Dedifferentiated amniotic fluid mesenchymal stem cell (primary cell): ENCODE measurements around the gene OSTM1.
A peak's percentile ranks its signal among the peaks of the same experiment; 100 is the strongest.

ENCODE experiments used
- DNase-seq: peaks from one replicate; pipeline ENCODE4 v3.0.0-alpha.2; 2016; ENCODE audit errors: extremely low spot score

The OSTM1 gene

DNA sequence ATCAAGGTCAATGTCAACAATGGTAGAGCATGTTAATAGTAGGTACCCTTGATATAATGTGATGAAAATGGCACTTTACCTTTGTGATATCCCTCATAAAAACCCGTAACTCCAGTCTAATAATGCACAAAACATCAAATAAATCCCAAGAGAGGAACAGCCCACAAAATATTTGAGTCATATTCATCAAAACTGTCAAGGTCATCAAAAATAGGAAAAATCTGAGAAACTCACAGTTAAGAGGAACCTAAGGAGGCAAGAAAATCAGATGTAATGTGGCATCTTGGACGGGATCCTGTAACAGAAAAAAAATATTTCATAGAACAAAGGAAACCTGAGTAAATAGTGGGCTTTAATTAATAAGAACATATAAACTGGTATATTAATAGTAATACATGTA, 25.5 kb upstream of the OSTM1 start:
- DNase-seq = no peak

DNA sequence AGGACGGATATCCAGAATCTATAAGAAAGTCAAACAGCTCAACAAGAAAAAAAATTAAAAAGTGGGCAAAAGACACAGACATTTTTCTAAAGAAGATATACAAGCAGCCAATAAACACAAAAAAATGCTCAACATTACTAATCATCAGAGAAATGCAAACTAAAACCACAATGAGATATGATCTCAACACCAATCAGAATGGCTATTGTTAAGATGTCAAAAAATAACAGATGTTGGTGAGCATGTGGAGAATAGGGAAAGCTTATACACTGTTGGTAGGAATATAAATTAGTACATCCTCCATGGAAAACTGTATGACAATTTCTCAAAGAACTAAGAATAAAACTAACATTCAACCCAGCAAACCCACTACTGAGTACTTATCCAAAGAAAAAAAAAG, 23.3 kb upstream of the OSTM1 start:
- no peak for DNase-seq

DNA sequence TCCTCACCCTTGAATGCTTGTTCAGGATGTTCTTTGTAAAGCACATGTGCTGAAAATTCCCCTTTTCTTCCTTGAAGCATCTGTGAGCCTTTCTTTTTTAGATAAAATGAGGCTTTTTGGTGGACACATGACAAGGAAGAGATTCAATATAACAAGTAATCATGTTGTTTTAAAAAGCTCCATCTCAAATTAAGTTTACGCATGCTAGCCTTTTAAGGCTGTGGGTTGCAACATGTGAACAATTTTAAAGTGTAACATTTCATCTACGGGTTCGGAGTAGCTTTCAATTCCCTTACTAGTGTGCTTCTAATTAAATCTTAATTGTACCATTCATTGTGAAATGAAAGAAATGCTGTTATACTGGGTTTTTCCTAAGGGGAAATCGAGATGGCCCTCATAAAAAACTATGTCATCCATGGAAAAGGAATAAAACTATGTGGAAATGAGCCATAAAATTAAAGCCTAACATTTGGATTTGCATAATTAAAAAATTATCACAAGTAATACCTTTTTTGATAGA, 19.3 kb upstream of the OSTM1 start:
- no peak for DNase-seq

DNA sequence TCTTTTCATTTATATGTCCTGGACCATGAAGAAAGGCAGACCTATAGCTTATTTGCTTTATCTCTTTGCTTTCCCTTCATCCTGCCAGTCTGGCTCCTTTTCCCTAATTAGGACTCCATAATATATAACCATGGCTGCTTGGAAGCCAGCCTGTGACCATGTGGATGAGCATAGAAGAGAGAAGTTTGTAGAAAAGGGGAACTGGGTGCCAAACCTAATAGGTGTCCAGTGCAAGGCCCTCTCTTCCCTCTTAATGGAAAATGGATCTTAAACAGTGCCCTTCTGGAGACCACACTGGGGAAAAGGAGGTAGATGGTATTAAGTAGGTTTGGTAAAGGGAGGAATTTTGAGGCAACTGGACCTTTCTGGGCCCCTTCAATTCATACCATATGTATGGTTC, 16.7 kb upstream of the OSTM1 start:
- no peak for DNase-seq

DNA sequence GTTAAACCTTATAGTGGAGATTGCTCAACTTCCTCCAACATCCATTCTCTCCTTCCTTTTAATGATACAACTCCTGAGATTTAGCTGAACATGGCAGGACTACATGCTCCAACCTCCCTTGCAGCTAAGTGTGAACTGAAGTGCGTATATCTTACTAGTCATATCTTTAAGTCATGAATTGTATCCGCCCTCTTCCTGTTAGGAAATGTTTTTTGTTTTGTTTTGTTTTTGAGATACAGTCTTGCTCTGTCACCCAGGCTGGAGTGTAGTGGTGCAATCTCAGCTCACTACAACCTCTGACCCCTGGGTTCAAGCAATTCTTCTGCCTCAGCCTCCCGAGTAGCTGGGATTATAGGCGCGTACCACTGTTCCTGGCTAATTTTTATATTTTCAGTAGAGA, 8.8 kb upstream of the OSTM1 start:
- no peak for DNase-seq

DNA sequence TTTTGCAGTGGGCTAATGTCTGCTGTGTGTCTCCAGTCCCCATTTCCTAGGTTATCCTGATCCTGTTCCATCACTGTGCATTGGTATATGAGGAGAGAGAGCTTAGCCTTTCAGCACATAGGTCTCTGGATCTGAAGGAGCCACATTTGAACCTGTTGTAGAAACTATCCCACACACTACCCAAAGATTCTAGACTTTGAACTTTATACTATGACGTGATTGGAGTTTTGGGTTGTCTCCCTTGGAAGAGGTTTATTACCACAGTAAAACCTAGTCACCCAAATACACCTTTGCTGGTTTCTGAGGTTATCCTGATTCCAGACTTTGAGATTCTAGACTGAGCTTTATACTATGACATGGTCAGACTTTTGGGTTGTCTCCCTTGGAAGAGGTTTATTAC, 8.0 kb upstream of the OSTM1 start:
- DNase-seq = no peak

DNA sequence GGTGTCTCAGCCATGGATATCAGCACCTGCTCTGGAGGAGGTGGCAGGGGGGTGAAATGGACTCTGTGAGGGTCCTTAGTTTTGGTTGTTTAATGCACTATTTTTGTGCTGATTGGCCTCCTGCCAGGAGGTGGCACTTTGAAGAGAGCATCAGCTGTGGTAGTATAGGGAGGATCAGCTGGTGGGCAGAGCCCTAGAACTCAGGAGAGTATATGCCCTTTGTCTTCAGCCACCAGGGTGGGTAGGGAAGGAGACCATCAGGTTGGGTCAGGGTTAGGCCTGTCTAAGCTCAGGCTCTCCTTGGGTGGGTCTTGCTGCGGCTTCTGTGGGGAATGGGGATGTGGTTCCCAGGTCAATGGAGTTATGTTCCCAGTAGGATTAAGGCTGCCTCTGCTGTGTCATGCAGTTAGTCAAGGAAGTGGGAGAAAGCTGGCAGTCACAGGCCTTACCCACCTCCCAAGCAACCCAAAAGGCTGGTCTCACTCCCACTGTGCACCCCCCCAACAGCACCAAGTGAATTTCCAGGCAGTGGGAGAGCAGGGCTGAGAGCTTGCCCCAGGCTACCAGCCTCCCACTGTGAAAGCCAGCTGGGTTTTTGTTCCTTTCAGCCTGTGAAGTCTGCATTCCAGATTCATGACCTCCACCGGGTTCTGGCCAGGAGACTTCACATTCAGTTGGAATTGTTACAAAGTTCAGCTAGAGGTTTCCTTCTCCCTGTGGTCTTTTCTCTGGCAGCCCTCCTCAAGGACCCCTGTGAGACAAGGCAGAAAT, 5.7 kb upstream of the OSTM1 start:
- DNase-seq = peak; percentile 55

DNA sequence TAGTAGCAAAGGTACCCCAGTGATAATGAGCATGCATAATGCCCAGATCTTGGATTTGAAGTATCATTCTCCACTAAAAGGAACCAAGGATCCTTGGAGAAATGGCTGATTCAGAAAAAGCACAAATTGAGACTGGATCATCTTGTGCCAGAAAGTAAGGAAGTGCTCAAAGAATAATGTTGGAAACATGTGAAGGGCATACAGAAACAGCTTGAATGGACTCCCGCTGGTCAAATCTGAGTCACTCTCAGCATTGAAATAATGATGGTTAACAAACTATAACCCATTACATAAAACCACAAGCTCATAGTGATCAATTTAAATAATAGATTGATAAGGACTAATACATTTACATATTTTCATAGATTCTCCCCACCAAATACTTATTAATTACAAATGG, 3.6 kb upstream of the OSTM1 start:
- no peak for DNase-seq

DNA sequence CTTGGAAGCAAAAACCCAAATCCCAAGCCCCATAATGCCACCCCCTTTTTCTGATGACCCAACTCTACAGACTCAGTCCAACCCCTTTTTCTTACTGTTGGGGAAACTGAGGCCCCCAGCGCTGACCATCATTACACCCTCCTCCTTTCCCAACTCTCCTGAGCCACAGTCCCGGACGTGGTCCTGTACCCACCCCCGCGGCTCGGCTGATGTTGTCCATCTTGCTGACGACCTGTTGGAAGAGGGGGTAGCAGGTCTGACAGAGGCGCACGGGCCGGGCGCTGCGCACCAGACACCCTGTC, 533 bp downstream of the OSTM1 start:
- no peak for DNase-seq

DNA sequence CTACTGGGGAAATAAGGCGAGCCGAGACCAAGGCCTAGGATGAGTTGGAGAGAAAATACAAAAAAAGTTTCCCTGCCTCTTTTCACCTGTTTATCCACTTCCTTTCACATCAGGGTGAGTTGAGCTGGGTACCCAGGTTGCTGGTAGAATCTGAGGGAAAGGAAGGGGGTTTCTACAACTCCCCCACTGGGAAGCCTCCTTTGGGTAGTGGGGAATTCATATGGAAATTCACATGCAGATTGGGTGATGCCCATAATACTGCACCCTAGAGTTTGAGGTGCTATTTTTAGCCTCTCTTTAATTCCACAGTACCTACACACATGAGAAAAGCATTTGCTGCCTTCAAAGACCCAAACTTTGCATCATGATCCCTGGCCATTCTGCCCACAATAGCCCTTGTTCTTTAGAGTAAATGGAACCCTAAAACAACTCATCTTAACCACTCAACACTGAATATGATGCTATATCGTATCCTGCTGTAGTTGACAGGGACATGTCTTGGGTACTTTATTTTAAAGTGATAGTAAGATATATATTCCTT, 2.7 kb downstream of the OSTM1 start:
- no peak for DNase-seq

DNA sequence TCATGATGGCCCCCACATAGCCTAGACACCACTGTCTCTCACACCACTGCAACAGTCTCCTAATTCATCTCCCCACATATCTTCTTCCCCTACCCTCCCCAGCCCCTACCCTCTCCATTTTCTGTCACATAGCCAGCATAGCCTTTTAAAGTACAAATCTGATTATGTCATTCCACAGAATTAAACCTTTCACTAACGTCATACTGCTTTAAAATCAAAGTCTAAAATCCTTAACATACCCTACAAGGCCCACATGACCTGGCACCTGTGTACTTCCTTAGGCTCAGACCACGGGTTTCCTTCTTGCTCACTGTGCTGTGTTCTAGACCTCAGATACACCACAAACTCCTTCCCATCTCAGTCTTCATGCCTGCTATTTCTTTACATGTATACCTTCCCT, 5.9 kb downstream of the OSTM1 start:
- no peak for DNase-seq

DNA sequence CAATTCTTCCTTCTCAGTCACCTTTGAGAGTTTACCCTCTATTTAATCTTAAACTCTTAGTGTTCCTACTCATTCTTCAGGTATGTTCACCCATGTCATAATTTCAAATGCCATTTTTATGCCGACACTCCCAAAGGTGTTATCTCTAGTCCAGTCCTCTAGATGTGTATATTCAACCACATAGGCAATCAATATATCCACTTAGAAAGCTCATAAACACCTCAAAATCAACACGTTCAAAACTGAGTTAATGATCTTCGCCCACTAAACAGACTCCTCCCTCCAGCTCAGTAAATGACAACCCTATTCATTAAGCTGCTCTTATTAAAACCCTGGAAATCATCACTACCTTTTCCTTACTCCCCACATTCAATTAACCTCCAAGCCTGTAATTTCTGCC, 6.4 kb downstream of the OSTM1 start:
- DNase-seq = no peak

DNA sequence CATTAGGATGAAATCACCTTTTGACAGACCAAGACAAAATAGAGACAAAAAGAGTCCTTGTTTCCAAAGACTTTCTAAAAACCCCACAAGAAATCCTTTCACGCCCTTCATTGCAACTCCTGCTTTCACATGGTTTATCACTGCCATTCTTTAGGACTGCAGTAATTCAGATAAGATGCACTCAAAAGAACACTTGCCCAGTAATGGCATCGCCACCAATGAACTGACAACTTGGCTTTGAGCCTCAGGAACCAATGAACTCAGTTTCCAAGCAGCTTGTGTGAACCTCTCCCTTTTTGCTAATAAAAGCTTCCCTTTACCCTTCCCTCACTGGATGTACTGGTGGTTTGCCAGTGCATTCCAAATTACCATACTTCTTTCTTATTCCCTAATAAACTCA, 21.8 kb downstream of the OSTM1 start:
- DNase-seq = no peak

DNA sequence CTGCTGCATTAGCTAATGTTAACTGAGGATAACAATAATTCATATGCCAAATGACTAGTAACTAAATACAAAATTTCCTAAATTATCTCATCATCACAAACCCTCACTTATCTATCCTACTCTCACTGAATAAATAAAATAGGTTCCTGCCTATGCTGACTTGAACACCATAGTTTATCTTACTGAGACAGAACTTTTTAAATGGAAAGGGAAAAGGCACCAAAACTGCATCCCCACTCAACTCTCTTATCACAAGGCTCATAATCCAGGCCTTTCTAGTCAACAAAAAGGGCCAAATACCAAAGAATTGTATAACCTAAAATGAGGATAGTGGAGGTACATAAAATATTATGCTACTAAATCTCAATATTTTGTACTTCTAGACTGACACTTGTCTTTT, 23.1 kb downstream of the OSTM1 start:
- DNase-seq = no peak

DNA sequence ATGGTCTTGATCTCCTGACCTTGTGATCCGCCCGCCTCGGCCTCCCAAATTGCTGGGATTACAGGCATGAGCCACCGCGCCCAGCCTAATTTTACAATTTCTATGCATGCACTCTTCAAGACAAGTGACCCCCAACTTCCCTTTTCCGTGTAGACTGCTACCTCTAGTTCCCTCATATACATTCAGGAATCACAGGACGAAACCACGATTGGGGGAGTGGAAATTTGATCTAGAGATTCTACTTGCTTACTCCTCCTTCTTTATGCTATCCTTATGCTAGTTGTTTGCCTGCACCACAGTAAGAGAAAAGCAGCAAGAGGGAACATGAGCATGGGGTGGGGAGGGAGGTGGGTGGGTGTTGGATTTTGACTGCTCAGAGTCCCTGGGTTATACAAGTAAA, 34.9 kb downstream of the OSTM1 start:
- DNase-seq = no peak

DNA sequence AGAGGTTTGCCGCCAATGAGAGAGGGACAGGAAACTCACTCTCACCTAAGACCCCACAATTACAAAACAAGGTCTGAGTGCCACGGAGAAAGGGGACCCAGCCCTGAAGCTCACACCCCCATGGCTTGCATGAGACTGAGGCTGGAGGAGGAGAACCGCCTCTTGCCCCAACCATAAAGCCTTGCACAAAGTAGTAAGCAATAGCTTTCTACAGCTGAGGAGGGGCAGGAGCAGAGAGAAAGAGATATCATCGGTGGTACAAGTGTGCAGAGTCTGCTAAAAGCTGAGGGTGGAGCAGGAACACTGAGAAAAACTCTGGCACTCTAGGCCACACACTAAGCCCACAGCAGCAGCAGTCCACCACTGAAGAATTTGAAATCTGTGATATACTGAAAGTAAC, 37.7 kb downstream of the OSTM1 start:
- DNase-seq = no peak

DNA sequence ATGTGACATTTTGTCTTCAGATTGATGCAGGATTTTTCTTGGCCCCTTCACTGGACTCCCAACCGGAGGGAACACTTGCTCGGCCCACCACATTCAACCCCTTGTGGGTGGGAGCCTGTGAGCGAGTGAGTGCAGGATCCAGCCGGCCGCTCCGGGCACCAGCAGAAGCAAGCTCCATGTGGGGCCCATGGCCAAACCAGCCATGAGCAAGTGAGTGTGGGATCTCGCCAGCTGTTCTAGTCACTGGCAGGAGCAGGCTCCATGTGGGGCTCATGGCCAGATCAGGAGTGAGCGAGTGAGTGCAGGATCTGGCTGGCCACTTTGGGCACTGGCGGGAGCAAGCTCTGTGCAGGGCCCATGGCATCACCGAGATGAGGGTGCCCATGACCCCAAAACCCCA, 42.6 kb downstream of the OSTM1 start:
- no peak for DNase-seq

DNA sequence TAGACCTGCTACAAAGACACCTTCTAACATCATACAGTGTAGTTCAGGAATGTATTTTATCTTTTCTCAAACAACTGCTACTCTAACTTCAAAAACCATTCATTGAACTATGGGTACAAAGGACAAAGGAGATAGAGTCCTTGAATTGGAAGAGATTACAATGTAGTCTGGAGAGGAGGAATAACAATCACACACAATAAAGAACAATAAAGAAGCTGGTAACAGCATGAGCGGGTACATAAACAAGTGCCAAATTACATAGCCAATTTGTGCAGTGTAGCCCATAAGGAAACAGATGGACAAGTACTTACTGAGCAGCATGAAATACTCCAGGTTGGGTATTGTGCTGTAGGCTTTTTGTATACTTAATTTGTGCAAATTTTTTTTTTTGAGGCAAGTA, 44.3 kb downstream of the OSTM1 start:
- DNase-seq = no peak

DNA sequence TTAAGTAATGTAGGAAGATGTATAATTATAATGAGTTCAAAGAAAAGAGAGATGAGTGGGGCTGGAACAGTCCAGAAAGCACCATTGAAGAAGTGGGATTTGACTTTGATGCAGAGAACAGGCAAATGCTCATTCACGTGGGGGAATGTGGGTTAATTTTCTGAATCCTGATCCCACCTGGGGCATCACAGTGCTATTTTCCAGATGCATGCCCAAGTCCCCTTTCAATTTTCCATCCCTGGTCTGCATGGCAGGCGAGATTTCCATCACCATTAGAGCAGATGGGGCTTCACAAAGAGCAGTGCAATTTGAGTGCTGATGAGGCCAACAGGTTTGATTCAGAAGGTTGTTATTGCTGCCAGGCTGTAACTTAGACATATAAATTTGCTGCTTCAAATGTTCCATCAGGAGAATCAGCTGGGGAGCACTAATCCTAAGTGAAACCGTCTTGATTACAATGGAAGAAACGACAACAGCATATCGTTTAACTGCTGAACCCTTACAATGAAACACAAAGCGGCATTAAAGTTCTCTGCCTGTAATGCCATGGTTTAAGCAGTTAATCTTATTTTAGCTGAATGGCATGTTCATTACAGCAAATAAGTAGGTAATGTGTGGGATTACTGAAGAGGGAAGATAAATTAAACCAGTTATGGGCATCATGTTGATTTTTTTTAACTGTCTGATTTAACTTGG, 45.2 kb downstream of the OSTM1 start:
- DNase-seq = no peak

DNA sequence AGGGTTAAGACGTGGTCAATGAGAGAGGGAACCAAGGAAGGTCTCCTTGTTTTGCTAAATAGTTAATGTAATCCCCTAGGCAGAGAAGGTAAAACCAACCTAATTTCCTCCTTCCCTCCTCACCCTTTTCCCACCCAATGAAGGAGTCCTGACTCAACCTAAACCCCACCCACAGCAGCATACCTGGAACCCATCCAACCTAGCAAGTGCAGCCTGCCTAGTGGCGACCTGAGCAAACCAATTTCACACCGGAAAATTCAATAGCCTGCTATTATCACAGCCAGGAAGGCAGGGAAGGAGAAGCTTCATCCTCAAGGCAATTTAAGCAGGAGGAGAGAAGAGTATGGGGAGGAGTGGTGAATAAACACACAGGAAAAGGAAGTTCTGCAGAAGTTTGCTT, 46.9 kb downstream of the OSTM1 start:
- DNase-seq = no peak

DNA sequence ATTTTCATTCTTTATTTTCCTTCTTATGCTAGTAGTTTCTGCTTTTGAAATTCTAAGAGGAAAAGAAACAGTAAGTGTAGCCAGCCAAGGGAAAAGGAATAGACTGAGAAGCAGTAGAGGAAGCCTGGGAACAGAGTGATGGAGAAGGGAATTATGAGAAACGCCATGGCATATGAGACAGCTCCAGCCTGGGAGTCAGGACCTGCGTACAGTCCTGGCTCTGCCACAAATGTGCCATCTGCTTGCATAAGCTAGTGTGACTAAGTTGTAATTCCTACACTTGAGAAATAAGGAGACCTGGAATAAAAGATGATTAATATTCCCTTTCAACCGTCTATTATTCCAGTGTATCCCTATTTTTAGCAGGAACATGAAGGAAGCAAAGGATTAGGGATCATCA, 47.5 kb downstream of the OSTM1 start:
- no peak for DNase-seq

DNA sequence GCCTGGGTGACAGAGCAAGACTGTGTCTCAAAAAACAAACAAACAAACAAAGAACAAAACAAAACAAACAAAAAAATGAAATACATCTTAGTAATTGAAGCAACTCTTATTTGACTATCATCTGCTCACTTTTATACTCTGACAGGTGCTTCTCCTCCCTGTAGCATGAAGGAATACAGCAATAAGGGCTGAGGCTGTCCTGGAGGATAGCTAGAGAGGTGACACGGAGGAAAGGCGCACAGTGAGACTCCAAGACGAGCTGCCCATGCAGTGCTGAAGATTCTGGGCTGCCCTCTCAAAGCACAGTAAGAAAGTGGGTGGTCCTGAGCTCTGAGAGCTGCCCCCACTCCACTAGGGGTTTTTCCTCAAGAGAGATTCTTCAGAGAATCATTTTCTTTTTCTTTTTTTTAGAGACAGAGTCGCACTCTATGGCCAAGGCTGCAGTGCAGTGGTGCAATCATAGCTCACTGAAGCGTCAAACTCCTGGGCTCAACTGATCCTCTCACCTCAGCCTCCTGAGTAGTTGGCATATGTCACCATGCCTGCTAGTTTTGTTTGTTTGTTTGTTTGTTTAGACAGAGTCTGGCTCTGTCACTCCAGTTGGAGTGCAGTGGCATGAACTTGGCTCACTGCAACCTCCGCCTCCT, 50.0 kb downstream of the OSTM1 start:
- no peak for DNase-seq
